ENCODE measurements around the gene PDGFC. TPM values are rescaled to one million over a fixed set of nuclear protein-coding genes. Genes with fewer than 3 reads are reported as not detected.
"Not testable (repeated sequence)": the region's sequence is repeated elsewhere in the genome, so short reads cannot be mapped to it uniquely, and the experiment has no call there.

The PDGFC gene
- total RNA-seq, 3 donors from 2014 or later = 0.05 to 0.40 TPM; not detected in 1

- Mint-ChIP-seq H3K36me3 (ENCODE audit: insufficient read depth) (no peaks in the 10 kb centered on the region), H3K4me3 (no peak overlapping the region), H3K27me3 (ENCODE audit: low read depth) (no peaks in the 10 kb centered on the region), H3K9me3 (no peaks in the 10 kb centered on the region), H3K4me1 (ENCODE audit: low read depth) (no peaks in the 10 kb centered on the region)
- DNase-seq (no peak), ATAC-seq (no peak)
These were observed 20.7 kb downstream of the PDGFC start for GRCh38 chr4:156950948-156951347.

GRCh38 chr4:156950090-156950489 is 21.5 kb downstream of the PDGFC start:
- Mint-ChIP-seq H3K4me3 (no peak overlapping the region), H3K9me3 (no peaks in the 10 kb centered on the region), H3K36me3 (ENCODE audit: insufficient read depth) (no peaks in the 10 kb centered on the region), H3K27me3 (ENCODE audit: low read depth) (no peaks in the 10 kb centered on the region), H3K4me1 (ENCODE audit: low read depth) (no peaks in the 10 kb centered on the region)
- ATAC-seq (no peak), DNase-seq (no peak)

- ATAC-seq (no peak), DNase-seq (no peak)
- H3K36me3 Mint-ChIP-seq (ENCODE audit: insufficient read depth) = no peaks in the 10 kb centered on the region
- H3K27me3 Mint-ChIP-seq (ENCODE audit: low read depth) = no peaks in the 10 kb centered on the region
- no peak overlapping the region for H3K4me3 Mint-ChIP-seq
- no peaks in the 10 kb centered on the region for H3K4me1 Mint-ChIP-seq (ENCODE audit: low read depth)
- peaks cover 5% of the 10 kb centered on the region for H3K9me3 Mint-ChIP-seq
These were observed 22.2 kb downstream of the PDGFC start for GRCh38 chr4:156949373-156949814.

DNA sequence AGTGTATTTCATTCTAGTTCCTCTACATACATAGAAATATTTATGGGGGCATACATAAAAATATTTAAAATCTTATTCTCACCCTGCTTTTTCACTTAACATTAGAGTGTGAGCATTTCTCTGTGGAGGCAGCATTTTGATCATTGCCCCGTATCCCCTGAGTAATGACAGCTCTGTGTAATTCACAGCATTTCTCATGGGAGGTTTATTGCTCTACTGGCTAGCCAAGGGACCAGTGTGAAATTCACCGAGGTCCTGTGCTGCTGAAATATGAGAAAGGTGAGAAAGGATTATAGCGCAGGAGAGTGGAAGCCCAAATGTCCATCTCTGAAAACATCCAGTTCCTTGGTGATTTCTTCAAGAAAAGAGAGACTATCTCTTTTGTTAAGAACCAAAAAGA is 22.9 kb downstream of the PDGFC start:
- ATAC-seq (no peak), DNase-seq (no peak)
- Mint-ChIP-seq H3K4me3 (no peak overlapping the region), H3K27me3 (ENCODE audit: low read depth) (no peaks in the 10 kb centered on the region), H3K9me3 (peaks cover 5% of the 10 kb centered on the region), H3K4me1 (ENCODE audit: low read depth) (no peaks in the 10 kb centered on the region), H3K36me3 (ENCODE audit: insufficient read depth) (no peaks in the 10 kb centered on the region)

DNA sequence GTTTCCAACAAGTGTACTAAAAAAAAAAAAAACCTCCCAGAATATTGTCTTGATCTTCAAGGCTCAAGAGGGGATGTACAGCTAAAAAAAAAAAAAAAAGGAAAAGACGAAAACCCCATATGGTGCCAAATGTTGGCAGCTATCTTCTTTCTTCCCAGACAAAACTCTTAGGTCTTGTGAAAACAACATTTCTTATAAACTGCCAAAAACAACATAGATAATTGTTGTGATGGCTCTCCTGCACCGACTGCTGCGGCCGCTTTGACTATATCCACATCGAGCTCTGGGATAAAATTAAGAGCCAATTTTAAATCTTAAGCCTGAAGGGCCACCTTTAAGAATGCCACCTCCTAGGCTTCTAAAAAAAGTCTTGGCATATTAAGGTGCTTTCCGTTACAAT is 23.5 kb downstream of the PDGFC start:
- Mint-ChIP-seq H3K4me1 (ENCODE audit: low read depth) (no peaks in the 10 kb centered on the region), H3K9me3 (peaks cover 5% of the 10 kb centered on the region), H3K27me3 (ENCODE audit: low read depth) (no peaks in the 10 kb centered on the region), H3K4me3 (no peak overlapping the region), H3K36me3 (ENCODE audit: insufficient read depth) (no peaks in the 10 kb centered on the region)
- ATAC-seq (no peak), DNase-seq (no peak)

DNA sequence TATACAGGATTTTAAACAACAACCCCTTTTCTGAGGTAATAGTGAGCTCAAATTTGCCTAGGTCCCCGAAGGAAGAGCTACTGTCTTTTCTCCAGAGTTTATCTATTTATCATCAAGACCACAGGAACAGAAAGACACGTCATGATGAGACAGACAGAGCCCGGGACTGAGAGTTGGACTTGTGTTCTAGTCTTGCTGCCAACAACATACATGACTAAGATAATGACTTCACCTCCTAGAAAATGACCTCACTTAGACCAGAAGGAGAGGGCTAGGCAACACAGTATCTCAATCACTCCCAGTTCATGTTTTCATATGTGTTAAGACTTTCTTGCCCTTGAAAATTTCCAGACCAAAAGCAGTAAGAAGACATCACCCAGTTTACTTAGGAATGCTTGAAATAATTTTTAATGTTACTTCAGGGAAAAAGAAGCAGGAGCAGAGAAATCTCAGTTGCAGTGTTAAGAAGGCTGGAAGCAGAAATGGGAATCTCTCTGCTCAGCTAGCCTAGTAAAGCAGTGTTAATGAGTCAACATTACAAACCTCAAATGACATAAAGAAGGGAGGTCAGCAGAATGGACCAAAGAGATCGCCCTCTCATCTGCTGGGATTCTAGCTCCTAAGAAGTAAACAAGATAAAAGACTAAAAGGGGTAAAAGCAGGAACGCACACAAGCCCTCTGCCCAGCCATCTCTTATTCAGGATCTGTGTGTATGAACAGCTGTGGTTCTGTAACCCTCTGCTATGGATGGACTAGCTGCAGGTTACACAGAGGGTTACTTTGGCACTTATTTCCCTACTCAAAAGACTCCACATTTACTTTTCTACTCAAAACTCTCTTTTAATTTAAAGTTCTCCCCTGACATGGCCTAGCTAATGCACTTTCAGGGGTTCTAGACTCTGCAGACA is 24.8 kb downstream of the PDGFC start:
- ATAC-seq (no peak), DNase-seq (no peak)
- H3K36me3 Mint-ChIP-seq (ENCODE audit: insufficient read depth) = no peaks in the 10 kb centered on the region
- peaks cover 5% of the 10 kb centered on the region for H3K9me3 Mint-ChIP-seq
- no peak overlapping the region for H3K4me3 Mint-ChIP-seq
- no peaks in the 10 kb centered on the region for H3K27me3 Mint-ChIP-seq (ENCODE audit: low read depth)
- no peaks in the 10 kb centered on the region for H3K4me1 Mint-ChIP-seq (ENCODE audit: low read depth)

DNA sequence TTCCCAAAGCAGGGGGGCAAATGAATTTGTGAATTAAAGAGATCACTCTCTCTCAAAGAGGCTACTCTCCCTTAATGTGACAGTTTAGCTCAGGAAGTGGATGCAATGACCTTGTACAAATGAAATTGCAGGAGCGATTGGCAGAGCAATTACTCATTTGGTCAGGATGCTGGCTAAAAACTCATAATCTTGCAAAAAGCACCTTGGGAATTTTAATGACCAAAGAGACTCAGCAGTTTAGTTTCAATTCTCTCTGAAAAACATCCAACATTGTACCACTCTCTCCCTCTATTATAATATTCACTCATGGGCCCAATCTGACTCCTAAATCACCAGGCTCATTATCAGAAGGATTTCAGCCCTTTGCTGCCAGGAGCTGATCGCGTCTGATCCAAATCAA is 26.1 kb downstream of the PDGFC start:
- peaks cover 5% of the 10 kb centered on the region for H3K9me3 Mint-ChIP-seq
- DNase-seq (no peak), ATAC-seq (no peak)
- H3K4me1 Mint-ChIP-seq (ENCODE audit: low read depth) = no peaks in the 10 kb centered on the region
- no peaks in the 10 kb centered on the region for H3K36me3 Mint-ChIP-seq (ENCODE audit: insufficient read depth)
- no peak overlapping the region for H3K4me3 Mint-ChIP-seq
- no peaks in the 10 kb centered on the region for H3K27me3 Mint-ChIP-seq (ENCODE audit: low read depth)

DNA sequence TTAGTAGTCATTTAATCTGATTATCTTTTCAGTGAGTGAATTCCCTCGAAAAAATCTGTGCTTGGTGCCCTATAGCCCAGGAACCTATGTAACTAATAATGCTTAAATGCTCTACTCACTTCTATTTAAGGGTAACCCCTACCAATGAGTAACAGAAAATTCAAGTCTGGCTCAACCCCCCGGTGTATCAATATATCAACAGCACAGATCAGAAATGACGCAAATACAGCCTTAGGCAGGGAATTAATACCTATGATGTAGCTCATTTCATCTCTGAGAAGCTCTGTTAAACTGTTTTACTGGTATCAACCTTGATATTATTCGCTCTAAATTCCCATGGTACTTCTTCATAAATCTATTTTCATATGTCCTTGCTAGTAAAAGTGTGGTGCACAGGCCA is 28.6 kb downstream of the PDGFC start:
- DNase-seq = no peak
- Mint-ChIP-seq H3K36me3 (ENCODE audit: insufficient read depth) (no peaks in the 10 kb centered on the region), H3K4me1 (ENCODE audit: low read depth) (no peaks in the 10 kb centered on the region), H3K4me3 (no peak overlapping the region), H3K27me3 (ENCODE audit: low read depth) (no peaks in the 10 kb centered on the region), H3K9me3 (peaks cover 5% of the 10 kb centered on the region)
- no peak for ATAC-seq

DNA sequence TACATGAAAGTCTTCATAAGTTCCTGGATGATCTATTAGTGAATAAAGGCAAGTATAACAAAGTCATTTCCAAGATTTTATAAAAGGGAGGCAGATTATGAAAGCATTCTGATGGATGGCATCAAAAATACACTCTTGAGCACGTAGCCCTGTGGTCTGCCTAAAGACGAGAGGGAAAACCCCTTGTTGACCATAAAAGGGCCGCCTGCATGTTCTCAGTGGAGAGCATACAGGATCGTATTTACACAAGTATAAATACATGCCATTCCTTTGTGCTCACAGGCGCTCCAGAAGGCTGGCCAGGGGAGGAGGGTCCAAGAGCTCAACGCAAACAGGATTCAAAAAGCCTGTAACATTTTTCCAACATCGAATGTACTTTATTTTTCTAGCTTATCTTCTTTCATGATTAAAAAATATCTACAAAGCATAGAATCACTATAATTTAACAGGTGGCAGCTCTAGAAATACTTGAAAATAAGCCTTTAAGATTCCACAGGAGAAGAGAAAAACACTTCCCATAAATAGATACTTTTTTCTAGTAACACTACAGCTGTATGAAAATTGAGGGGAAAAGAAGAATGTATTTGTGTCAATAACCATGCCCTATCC is 29.6 kb downstream of the PDGFC start:
- no peak for DNase-seq
- H3K9me3 Mint-ChIP-seq = peaks cover 5% of the 10 kb centered on the region
- no peak for ATAC-seq
- H3K4me3 Mint-ChIP-seq = no peak overlapping the region
- no peaks in the 10 kb centered on the region for H3K4me1 Mint-ChIP-seq (ENCODE audit: low read depth)
- no peaks in the 10 kb centered on the region for H3K36me3 Mint-ChIP-seq (ENCODE audit: insufficient read depth)
- H3K27me3 Mint-ChIP-seq (ENCODE audit: low read depth) = no peaks in the 10 kb centered on the region

GRCh38 chr4:156939801-156940200 is 31.8 kb downstream of the PDGFC start:
- ATAC-seq = no peak

DNA sequence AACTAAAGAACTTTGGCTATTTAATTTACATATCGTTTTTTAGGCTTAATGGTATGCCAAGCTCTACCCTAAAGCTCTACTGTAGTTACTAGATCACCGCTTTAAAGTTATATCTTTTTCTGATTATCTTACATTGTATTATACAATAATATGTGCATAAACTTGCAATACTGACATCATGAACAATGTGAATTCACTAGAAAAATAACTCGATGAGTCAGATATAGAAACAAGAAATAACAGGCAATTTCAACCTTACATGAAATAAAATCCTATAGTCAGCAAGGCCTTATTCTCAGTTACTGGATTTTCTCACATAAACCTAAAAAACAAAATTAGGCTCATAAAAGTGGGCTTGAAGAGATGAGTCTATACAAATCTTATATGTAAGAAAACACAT is 32.5 kb downstream of the PDGFC start:
- H3K9me3 Mint-ChIP-seq = peaks cover 7% of the 10 kb centered on the region
- no peaks in the 10 kb centered on the region for H3K27me3 Mint-ChIP-seq (ENCODE audit: low read depth)
- no peak overlapping the region for H3K4me3 Mint-ChIP-seq
- DNase-seq (no peak), ATAC-seq (no peak)
- no peaks in the 10 kb centered on the region for H3K36me3 Mint-ChIP-seq (ENCODE audit: insufficient read depth)
- H3K4me1 Mint-ChIP-seq (ENCODE audit: low read depth) = no peaks in the 10 kb centered on the region

More at GRCh38 chr4:156939801-156940200, 31.8 kb downstream of the PDGFC start:
- Mint-ChIP-seq H3K36me3 (ENCODE audit: insufficient read depth) (no peaks in the 10 kb centered on the region), H3K9me3 (peaks cover 11% of the 10 kb centered on the region), H3K4me3 (no peak overlapping the region), H3K27me3 (ENCODE audit: low read depth) (no peaks in the 10 kb centered on the region), H3K4me1 (ENCODE audit: low read depth) (no peaks in the 10 kb centered on the region)
- no peak for DNase-seq

DNA sequence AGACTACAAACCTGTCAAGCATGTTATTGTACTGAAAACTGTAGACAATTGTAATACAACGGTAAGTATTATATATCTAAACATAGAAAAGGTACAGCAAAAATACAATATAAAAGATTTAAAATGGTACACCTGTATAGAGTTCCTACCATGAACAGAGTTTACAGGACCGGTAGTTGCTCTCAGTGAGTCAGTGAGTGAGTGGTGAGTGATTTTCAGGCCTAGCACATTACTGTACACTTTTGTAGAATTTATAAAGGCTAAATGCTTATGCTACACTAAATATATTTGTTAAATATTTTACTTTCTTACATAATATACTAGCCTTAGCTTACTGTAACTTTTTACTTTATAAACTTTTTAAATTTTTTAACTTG is 37.4 kb downstream of the PDGFC start:
- H3K36me3 Mint-ChIP-seq (ENCODE audit: insufficient read depth) = no peaks in the 10 kb centered on the region
- ATAC-seq (no peak), DNase-seq (no peak)
- H3K4me3 Mint-ChIP-seq = no peak overlapping the region
- H3K27me3 Mint-ChIP-seq (ENCODE audit: low read depth) = no peaks in the 10 kb centered on the region
- H3K4me1 Mint-ChIP-seq (ENCODE audit: low read depth) = no peaks in the 10 kb centered on the region
- H3K9me3 Mint-ChIP-seq = peaks cover 7% of the 10 kb centered on the region

DNA sequence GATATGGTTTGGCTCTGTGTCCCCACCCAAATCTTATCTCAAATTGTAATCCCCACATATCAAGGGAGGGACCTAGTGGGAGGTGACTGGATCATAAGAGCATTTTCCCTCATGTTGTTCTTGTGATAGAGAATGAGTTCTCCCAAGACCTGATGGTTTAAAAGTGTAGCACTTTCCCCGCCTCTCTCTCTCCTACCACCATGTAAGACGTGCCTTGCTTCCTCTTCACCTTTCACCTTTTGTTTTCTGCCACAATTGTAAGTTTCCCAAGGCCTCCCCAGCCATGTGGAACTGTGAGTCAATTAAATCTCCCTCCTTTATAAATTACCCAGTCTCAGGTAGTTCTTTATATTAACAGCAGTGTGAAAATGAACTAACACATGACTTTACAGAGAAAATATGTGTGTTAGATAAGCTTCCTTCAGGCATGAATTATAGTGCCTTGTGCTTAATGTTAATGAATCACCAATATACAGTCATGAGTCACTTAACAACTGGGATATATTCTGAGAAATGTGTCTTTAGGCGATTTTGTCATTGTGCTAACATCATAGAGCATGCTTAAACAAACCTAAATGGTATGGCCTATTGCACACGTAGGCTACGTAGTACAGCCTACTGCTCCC is 37.9 kb downstream of the PDGFC start:
- peaks cover 7% of the 10 kb centered on the region for H3K9me3 Mint-ChIP-seq
- no peaks in the 10 kb centered on the region for H3K36me3 Mint-ChIP-seq (ENCODE audit: insufficient read depth)
- DNase-seq (no peak), ATAC-seq (no peak)
- H3K4me1 Mint-ChIP-seq (ENCODE audit: low read depth) = no peaks in the 10 kb centered on the region
- H3K27me3 Mint-ChIP-seq (ENCODE audit: low read depth) = no peaks in the 10 kb centered on the region
- no peak overlapping the region for H3K4me3 Mint-ChIP-seq

DNA sequence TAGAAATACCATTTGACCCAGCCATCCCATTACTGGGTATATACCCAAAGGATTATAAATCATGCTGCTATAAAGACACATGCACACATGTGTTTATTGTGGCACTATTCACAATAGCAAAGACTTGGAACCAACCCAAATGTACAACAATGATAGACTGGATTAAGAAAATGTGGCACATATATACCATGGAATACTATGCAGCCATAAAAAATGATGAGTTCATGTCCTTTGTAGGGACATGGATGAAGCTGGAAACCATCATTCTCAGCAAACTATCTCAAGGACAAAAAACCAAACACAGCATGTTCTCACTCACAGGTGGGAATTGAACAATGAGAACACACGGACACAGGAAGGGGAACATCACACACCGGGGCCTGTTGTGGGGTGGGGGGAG is 39.2 kb downstream of the PDGFC start:
- ATAC-seq; H3K27me3 Mint-ChIP-seq (ENCODE audit: low read depth); H3K36me3 Mint-ChIP-seq (ENCODE audit: insufficient read depth); H3K4me1 Mint-ChIP-seq (ENCODE audit: low read depth); H3K4me3 Mint-ChIP-seq; DNase-seq: not testable (repeated sequence)
- H3K9me3 Mint-ChIP-seq = peaks cover 12% of the 10 kb centered on the region

GRCh38 chr4:156931267-156931666 is 40.3 kb downstream of the PDGFC start:
- Mint-ChIP-seq H3K4me1 (ENCODE audit: low read depth) (no peaks in the 10 kb centered on the region), H3K4me3 (no peak overlapping the region), H3K36me3 (ENCODE audit: insufficient read depth) (no peaks in the 10 kb centered on the region), H3K27me3 (ENCODE audit: low read depth) (no peaks in the 10 kb centered on the region), H3K9me3 (peaks cover 8% of the 10 kb centered on the region)
- DNase-seq (no peak), ATAC-seq (no peak)
